ENCODE results near the gene SENP5.
"Not testable (repeated sequence)": the region's sequence is repeated elsewhere in the genome, so short reads cannot be mapped to it uniquely, and the experiment has no call there.

The SENP5 gene

GRCh38 chr3:196867507-196868296, at the start of gene SENP5:
TSS of gene SENP5 (plus strand) at chr3:196867920. CDS start at chr3:196885182, 17,262 bp downstream.
- peak; percentile 91 for DNase-seq (ENCODE audit: low read depth)

GRCh38 chr3:196821806-196822355, 45.8 kb upstream of the SENP5 start:
- no peak for DNase-seq (ENCODE audit: low read depth)

- not testable (repeated sequence) for DNase-seq (ENCODE audit: low read depth)
Measured at GRCh38 chr3:196829651-196830050, 38.1 kb upstream of the SENP5 start.

- DNase-seq (ENCODE audit: low read depth), result no peak
Measured at GRCh38 chr3:196835086-196835485, 32.6 kb upstream of the SENP5 start.

GRCh38 chr3:196836626-196837025, 31.1 kb upstream of the SENP5 start:
- not testable (repeated sequence) for DNase-seq (ENCODE audit: low read depth)

GRCh38 chr3:196837819-196838420, 29.8 kb upstream of the SENP5 start:
- peak; percentile 72 for DNase-seq (ENCODE audit: low read depth)

- not testable (repeated sequence) for DNase-seq (ENCODE audit: low read depth)
Measured at GRCh38 chr3:196839351-196839750, 28.4 kb upstream of the SENP5 start.

GRCh38 chr3:196842567-196843434, 24.9 kb upstream of the SENP5 start:
- DNase-seq (ENCODE audit: low read depth), result no peak

GRCh38 chr3:196843435-196844110, 24.1 kb upstream of the SENP5 start:
- DNase-seq (ENCODE audit: low read depth), result peak; percentile 34

GRCh38 chr3:196844235-196845219, 23.2 kb upstream of the SENP5 start:
- not testable (repeated sequence) for DNase-seq (ENCODE audit: low read depth)

GRCh38 chr3:196848375-196848774, 19.3 kb upstream of the SENP5 start:
- not testable (repeated sequence) for DNase-seq (ENCODE audit: low read depth)

- DNase-seq (ENCODE audit: low read depth), result peak; percentile 22
Measured at GRCh38 chr3:196849180-196849741, 18.5 kb upstream of the SENP5 start.

GRCh38 chr3:196863000-196863399, 4.7 kb upstream of the SENP5 start:
- DNase-seq (ENCODE audit: low read depth), result not testable (repeated sequence)

GRCh38 chr3:196867155-196867506, 589 bp upstream of the SENP5 start:
- no peak for DNase-seq (ENCODE audit: low read depth)

GRCh38 chr3:196868297-196868661, 559 bp downstream of the SENP5 start:
- DNase-seq (ENCODE audit: low read depth), result peak; percentile 50

- DNase-seq (ENCODE audit: low read depth), result peak; percentile 38
Measured at GRCh38 chr3:196872316-196872715, 4.6 kb downstream of the SENP5 start.

GRCh38 chr3:196874511-196875094, 6.9 kb downstream of the SENP5 start:
- not testable (repeated sequence) for DNase-seq (ENCODE audit: low read depth)

GRCh38 chr3:196875258-196875657, 7.5 kb downstream of the SENP5 start:
- no peak for DNase-seq (ENCODE audit: low read depth)

- DNase-seq (ENCODE audit: low read depth), result no peak
Measured at GRCh38 chr3:196883361-196883760, 15.6 kb downstream of the SENP5 start.

GRCh38 chr3:196886144-196886543, 18.4 kb downstream of the SENP5 start:
- no peak for DNase-seq (ENCODE audit: low read depth)
